ENCODE data around the gene PREX1.

GRCh38 chr20:48829940-48830339 lies 2.1 kb upstream of the PREX1 start:
- no peak for TF ChIP-seq CTCF (IDR thresholded peaks at IDR 0.05)
- no peak for TF ChIP-seq POLR2A (IDR thresholded peaks at IDR 0.05)

Measured in adrenal gland (tissue), 5 donors.